ENCODE results near the gene GTF2IRD1.

DNA sequence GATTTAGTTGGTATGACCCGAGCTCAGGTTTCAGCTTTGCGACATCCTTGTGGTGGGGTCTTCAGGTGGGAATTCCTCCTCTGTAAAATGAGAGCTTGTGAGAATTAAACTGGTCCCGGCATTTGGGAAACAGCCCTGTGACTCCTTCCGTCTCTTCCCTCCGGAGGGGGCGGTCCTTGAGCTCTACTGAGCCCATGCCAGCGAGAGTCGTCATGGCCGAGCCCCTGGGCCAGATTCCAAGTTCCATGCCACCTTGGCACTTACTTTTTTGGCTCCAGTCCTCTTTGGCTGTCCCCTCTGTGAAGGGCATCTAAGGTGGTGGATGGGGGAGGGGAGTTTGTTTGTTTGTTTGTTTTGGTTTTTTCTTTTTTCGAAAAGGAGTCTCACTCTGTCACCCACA is 47.6 kb downstream of the GTF2IRD1 start:
- TF ChIP-seq, protein P1, sequence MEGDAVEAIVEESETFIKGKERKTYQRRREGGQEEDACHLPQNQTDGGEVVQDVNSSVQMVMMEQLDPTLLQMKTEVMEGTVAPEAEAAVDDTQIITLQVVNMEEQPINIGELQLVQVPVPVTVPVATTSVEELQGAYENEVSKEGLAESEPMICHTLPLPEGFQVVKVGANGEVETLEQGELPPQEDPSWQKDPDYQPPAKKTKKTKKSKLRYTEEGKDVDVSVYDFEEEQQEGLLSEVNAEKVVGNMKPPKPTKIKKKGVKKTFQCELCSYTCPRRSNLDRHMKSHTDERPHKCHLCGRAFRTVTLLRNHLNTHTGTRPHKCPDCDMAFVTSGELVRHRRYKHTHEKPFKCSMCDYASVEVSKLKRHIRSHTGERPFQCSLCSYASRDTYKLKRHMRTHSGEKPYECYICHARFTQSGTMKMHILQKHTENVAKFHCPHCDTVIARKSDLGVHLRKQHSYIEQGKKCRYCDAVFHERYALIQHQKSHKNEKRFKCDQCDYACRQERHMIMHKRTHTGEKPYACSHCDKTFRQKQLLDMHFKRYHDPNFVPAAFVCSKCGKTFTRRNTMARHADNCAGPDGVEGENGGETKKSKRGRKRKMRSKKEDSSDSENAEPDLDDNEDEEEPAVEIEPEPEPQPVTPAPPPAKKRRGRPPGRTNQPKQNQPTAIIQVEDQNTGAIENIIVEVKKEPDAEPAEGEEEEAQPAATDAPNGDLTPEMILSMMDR (conservative IDR thresholded peaks at IDR 0.05; ENCODE audit: low read depth, low read length) = no peak
- no peak for TF ChIP-seq EZH2 (IDR thresholded peaks at IDR 0.05; ENCODE audit: low read length, unreplicated experiment)

Data from PC-3 (cell line).